ENCODE results near the gene FIGNL1. TPM values are rescaled to one million over a fixed set of nuclear protein-coding genes. Genes with fewer than 3 reads are reported as not detected.

FIGNL1 gene
- total and polyA plus RNA-seq, 2 donors (not counting 1 experiment from before 2014, with no cell fraction given) = 3.6 to 24.5 TPM

DNA sequence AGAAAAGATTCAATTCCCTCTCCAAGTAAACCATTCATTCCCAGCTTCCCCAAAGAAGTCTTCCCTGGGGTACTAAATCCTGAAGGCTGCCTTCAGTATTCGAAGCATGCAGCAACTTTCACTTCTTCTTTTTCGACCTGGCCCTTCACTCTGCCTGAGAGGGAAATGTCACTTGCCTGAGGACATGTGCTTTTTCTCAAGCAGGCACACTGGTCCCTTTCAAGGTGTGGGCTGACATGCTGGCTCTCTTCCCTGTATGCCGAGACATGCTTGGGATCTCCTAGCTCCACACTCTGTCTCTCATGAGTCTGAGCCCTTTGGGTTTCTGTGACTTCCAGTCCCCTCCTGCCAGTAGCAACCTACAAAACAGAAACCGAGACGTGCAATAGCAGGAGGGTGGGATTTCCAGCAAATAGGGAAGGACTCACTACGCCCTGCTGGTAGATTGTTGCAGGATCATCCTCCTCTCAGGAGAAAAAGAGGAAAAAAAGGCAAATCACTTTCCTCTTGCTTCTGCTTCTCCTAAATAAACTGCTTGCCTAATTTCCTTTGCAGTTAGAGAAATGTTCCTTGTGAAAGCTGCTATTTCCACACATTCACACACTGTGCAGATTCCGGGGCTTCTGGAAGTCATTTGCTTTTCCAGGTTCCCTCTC is 33.5 kb downstream of the FIGNL1 start:
- Histone ChIP-seq H3K9ac (ENCODE audit: low read length) (peak overlapping the region; percentile 36), H3K4me2 (replicated peaks; ENCODE audit: low read depth, low read length, poor library complexity, severe bottlenecking) (peak overlapping the region; percentile 69), H2AFZ (ENCODE audit: insufficient read depth, low read depth, low read length, poor library complexity, severe bottlenecking) (peak overlapping the region; percentile 38)

More for the DNA sequence above, 33.5 kb downstream of the FIGNL1 start:
- DNase-seq (peak; percentile 82), ATAC-seq (ENCODE audit: low read depth) (peak; percentile 64)
- H3K27ac ChIP-seq (ENCODE audit: low read length in 2 of 2) = peak overlapping the region; percentile 34 to 45
- peak overlapping the region in 1 of 5 experiments; percentile 29 for H3K4me3 ChIP-seq (ENCODE audit: control extremely low read depth in 1 of 5, extremely low read depth in 1 of 5, insufficient read depth in 1 of 5, low read depth in 2 of 5, low read length in 4 of 5)
- Mint-ChIP-seq H3K4me3 (peak overlapping the region; percentile 84), H3K9me3 (ENCODE audit: insufficient read depth) (no peaks in the 10 kb centered on the region), H3K27ac (peak overlapping the region; percentile 91), H3K4me1 (peaks cover 65% of the 10 kb centered on the region), H3K27me3 (no peaks in the 10 kb centered on the region)
- no peaks in the 10 kb centered on the region for H3K27me3 ChIP-seq (replicated peaks in 1 of 4; ENCODE audit: control extremely low read depth in 1 of 4, control insufficient read depth in 3 of 4, insufficient read depth in 4 of 4, low read length in 3 of 4)
- no peak for TF ChIP-seq EZH2 (IDR thresholded peaks at IDR 0.05; ENCODE audit: borderline replicate concordance, insufficient read depth, low read depth, low read length, poor library complexity, severe bottlenecking)
- TF ChIP-seq, protein P1, sequence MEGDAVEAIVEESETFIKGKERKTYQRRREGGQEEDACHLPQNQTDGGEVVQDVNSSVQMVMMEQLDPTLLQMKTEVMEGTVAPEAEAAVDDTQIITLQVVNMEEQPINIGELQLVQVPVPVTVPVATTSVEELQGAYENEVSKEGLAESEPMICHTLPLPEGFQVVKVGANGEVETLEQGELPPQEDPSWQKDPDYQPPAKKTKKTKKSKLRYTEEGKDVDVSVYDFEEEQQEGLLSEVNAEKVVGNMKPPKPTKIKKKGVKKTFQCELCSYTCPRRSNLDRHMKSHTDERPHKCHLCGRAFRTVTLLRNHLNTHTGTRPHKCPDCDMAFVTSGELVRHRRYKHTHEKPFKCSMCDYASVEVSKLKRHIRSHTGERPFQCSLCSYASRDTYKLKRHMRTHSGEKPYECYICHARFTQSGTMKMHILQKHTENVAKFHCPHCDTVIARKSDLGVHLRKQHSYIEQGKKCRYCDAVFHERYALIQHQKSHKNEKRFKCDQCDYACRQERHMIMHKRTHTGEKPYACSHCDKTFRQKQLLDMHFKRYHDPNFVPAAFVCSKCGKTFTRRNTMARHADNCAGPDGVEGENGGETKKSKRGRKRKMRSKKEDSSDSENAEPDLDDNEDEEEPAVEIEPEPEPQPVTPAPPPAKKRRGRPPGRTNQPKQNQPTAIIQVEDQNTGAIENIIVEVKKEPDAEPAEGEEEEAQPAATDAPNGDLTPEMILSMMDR (IDR thresholded peaks at IDR 0.05) = no peak
- WGBS (ENCODE audit: insufficient coverage) = 18% methylated on average over 4 of the region's 7 CpGs
- ChIA-PET CTCF (interaction anchor here (0.6 to 10.4 kb wide), 25 partner anchors 11 to 273 kb away, joined by 3 to 211 read pairs (median 11); partner anchors contain the start of gene IKZF1), POLR2A (interaction anchor here (1.1 to 2.0 kb wide), 4 partner anchors 9 to 49 kb away, joined by 3 to 5 read pairs (median 4); no protein-coding TSS in a partner anchor)
- H3K4me1 ChIP-seq (ENCODE audit: control insufficient read depth in 2 of 2, insufficient read depth in 2 of 2, low read length in 2 of 2) = peaks cover 63 to 66% of the 10 kb centered on the region in 2 donors
- no peaks in the 10 kb centered on the region for H4K20me1 ChIP-seq (ENCODE audit: control insufficient read depth, insufficient read depth, low read length, poor library complexity, severe bottlenecking)
- H3K9me3 ChIP-seq (ENCODE audit: control extremely low read depth in 1 of 3, control insufficient read depth in 2 of 3, insufficient read depth in 1 of 3, low read length in 2 of 3) = no peaks in the 10 kb centered on the region
- peaks cover 35% of the 10 kb centered on the region for H3K79me2 ChIP-seq (ENCODE audit: control insufficient read depth, insufficient read depth, low read length)
- no peaks in the 10 kb centered on the region for H3K36me3 ChIP-seq (replicated peaks in 1 of 2; ENCODE audit: control extremely low read depth in 1 of 2, control insufficient read depth in 1 of 2, extremely low read depth in 1 of 2, insufficient read depth in 2 of 2, low read length in 1 of 2)
- intact Hi-C loops (cut with micrococcal nuclease) = loop anchor here (2.0 kb wide), 2 partner anchors 32 to 100 kb away; no protein-coding TSS in a partner anchor

Data from B cell (primary cell).